Measurements from ENCODE around the gene SLC6A2.
A peak's percentile ranks its signal among the peaks of the same experiment; 100 is the strongest.

SLC6A2 gene

GRCh38 chr16:55697867-55698266, 42.1 kb downstream of the SLC6A2 start:
- TF ChIP-seq ISL1 (CRISPR knock-in tag; IDR thresholded peaks at IDR 0.05) (no peak), SNAI2 (CRISPR knock-in tag; IDR thresholded peaks at IDR 0.05) (no peak), ZFP3 (CRISPR knock-in tag; IDR thresholded peaks at IDR 0.05) (no peak), ESRRG (CRISPR knock-in tag; IDR thresholded peaks at IDR 0.05) (no peak)
- TF ChIP-seq, protein P1, sequence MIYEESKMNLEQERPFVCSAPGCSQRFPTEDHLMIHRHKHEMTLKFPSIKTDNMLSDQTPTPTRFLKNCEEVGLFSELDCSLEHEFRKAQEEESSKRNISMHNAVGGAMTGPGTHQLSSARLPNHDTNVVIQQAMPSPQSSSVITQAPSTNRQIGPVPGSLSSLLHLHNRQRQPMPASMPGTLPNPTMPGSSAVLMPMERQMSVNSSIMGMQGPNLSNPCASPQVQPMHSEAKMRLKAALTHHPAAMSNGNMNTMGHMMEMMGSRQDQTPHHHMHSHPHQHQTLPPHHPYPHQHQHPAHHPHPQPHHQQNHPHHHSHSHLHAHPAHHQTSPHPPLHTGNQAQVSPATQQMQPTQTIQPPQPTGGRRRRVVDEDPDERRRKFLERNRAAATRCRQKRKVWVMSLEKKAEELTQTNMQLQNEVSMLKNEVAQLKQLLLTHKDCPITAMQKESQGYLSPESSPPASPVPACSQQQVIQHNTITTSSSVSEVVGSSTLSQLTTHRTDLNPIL (CRISPR knock-in tag; IDR thresholded peaks at IDR 0.05; ENCODE audit: low read depth): no peak
- ATAC-seq: no peak

DNA sequence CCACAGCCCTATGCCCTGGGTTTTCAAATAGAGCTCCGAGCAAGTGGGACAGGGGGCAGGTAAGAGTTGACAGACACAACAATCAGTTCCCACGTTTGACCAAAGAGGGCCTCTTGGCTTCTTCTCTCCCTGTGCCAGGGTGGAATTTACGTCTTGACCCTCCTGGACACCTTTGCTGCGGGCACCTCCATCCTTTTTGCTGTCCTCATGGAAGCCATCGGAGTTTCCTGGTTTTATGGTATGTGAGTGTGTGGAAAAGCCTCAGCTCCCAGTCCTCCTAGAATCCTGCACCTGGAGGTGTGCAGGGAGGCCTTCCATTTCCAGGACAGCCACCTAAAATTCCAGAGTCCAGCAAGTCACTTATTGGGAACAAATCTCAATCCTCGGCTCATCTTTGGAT, 42.5 kb downstream of the SLC6A2 start:
- ATAC-seq: no peak

DNA sequence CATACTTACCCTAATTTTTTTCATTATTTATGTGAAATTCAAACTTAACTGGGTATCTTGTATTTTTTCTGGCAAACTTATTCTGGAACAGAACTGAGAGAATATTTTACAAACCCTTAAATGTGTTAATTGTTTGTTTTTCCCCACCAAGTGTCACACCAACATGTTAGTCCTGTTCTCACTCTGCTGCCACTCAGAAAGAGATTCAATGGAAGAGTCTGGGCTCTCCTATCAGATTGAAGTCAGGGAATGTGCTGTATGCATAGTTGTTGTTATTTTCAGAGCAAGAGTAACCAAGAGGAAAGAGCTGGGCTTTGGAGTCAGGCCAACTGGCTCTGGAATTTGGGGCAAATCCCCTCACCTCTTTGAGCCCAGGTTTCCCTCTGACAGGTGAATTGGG, 43.2 kb downstream of the SLC6A2 start:
- TF ChIP-seq TOX (CRISPR knock-in tag; IDR thresholded peaks at IDR 0.05; ENCODE audit: borderline replicate concordance) (no peak), PPARA (CRISPR knock-in tag; IDR thresholded peaks at IDR 0.05; ENCODE audit: borderline replicate concordance) (no peak)
- no peak for ATAC-seq

More for the DNA sequence above, 42.5 kb downstream of the SLC6A2 start:
- TF ChIP-seq CSDC2 (CRISPR knock-in tag; IDR thresholded peaks at IDR 0.05) (no peak), ESRRG (CRISPR knock-in tag; IDR thresholded peaks at IDR 0.05) (no peak)

DNA sequence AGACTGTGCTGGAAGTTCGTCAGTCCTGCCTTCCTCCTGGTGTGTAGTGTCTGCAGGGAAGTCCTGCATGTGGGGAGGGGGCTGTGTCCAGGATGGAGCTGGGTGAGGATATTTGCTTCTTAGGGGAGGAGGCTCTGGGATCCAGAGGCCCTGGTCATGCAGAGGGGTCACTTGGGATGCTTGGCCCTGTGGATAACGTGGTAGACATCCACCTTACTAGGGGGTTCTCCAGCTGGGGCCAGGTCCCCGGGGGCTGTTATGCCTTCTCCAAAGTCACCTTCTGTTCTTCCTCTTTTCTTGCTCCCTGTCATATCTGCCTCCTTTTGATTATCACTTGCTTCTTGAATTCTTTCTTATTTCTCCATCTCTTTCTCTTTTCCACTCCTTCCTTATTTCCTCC, 43.8 kb downstream of the SLC6A2 start:
- no peak for ATAC-seq
- TF ChIP-seq ZNF70 (CRISPR knock-in tag; IDR thresholded peaks at IDR 0.05): no peak
- TF ChIP-seq ESRRG (CRISPR knock-in tag; IDR thresholded peaks at IDR 0.05): no peak

DNA sequence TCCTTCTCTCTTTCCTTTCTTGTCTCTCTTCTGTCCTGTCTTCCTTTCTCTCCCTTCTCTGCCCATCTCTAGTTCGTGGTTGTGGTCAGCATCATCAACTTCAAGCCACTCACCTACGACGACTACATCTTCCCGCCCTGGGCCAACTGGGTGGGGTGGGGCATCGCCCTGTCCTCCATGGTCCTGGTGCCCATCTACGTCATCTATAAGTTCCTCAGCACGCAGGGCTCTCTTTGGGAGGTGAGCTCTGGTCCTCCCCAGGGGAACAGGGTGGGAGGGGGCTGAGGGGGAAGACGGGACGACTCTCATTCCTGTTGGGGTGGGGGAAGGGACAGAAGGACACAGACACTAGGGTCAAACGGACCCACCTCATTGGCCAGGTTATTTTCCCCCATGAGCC, 44.3 kb downstream of the SLC6A2 start:
- TF ChIP-seq POU6F1 (CRISPR knock-in tag; IDR thresholded peaks at IDR 0.05; ENCODE audit: borderline replicate concordance, low read depth): no peak
- TF ChIP-seq CSRNP3 (CRISPR knock-in tag; IDR thresholded peaks at IDR 0.05): no peak
- no peak for TF ChIP-seq TOX (CRISPR knock-in tag; IDR thresholded peaks at IDR 0.05; ENCODE audit: borderline replicate concordance)
- TF ChIP-seq CSDC2 (CRISPR knock-in tag; IDR thresholded peaks at IDR 0.05): no peak
- no peak for ATAC-seq

- no peak for ATAC-seq
- TF ChIP-seq PPARA (CRISPR knock-in tag; IDR thresholded peaks at IDR 0.05; ENCODE audit: borderline replicate concordance) (no peak), OSR1 (CRISPR knock-in tag; IDR thresholded peaks at IDR 0.05) (no peak), PATZ1 (CRISPR knock-in tag; IDR thresholded peaks at IDR 0.05; ENCODE audit: borderline replicate concordance) (no peak), ZNF8 (CRISPR knock-in tag; IDR thresholded peaks at IDR 0.05) (no peak), ZNF565 (CRISPR knock-in tag; conservative IDR thresholded peaks at IDR 0.05; ENCODE audit: low read depth) (no peak)
Observed at GRCh38 chr16:55700961-55701360, 45.2 kb downstream of the SLC6A2 start.

DNA sequence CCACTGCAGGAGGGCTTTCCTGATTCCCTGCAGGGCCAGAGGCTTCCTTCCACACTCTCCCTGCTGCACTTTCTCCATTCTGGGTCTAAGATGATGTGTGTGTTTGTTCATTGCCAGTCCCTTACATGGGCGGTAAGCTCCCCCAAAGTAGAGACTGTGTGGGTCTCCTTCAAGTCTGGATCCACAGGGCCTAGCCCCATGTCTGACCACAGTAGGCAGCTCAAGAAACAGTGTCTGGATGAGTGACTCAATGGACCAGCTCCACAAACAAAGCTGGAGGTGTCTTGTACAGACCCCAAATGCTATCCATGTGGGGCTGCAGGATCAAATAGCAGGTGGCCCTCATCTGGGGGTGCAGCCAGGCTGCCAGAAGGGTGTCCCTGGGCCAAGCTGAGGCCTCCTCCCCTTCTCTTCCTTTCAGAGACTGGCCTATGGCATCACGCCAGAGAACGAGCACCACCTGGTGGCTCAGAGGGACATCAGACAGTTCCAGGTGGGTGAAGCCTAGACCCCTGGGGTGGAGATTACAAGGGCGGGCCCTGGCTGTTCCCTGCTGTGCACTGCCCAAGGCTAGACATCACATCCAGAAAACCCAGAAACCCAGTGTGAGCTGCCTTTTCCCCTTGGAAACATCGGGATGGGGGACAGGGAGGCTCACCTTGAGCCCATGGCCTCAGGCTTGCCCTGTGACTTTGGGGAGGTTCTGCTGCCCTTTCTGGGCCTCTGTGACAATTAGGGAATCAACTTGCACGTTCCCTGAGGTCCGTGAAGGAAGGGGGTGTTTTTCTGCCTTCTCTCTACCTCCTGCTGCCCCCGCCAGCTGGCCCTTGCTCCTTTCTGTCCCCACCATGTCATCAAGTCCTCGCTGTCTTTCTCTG, 45.9 kb downstream of the SLC6A2 start:
- ATAC-seq: peak; percentile 77
- TF ChIP-seq ZFP3 (CRISPR knock-in tag; IDR thresholded peaks at IDR 0.05): no peak
- no peak for TF ChIP-seq CSDC2 (CRISPR knock-in tag; IDR thresholded peaks at IDR 0.05)
- TF ChIP-seq CSRNP3 (CRISPR knock-in tag; IDR thresholded peaks at IDR 0.05): no peak
- no peak for TF ChIP-seq TOX (CRISPR knock-in tag; IDR thresholded peaks at IDR 0.05; ENCODE audit: borderline replicate concordance)
- TF ChIP-seq ZNF8 (CRISPR knock-in tag; IDR thresholded peaks at IDR 0.05): no peak
- TF ChIP-seq OSR1 (CRISPR knock-in tag; IDR thresholded peaks at IDR 0.05): no peak
- no peak for TF ChIP-seq ESRRG (CRISPR knock-in tag; IDR thresholded peaks at IDR 0.05)

All from SK-N-SH treated with all-trans-retinoic acid at 6 μM for 48 hours (cell line).